Tibial nerve (tissue), 4 donors: ENCODE measurements around the gene LCE1A. TPM values are rescaled to one million over a fixed set of nuclear protein-coding genes. Genes with fewer than 3 reads are reported as not detected.

Experiments
- DNase-seq, 2 donors: peaks; one replicate each; pipeline ENCODE4 v3.0.0-alpha.2; 2019; ENCODE audit warnings: low spot score in 2 of 2
- H3K27ac ChIP-seq, 4 donors: fragments of 200-600 bp; sonication (generic) in 3 of 4; one replicate each; pipeline ENCODE4 v1.5.1; 2017 to 2019; ENCODE audit warnings: mild to moderate bottlenecking in 1 of 4
- H3K27me3 ChIP-seq, 2 donors: fragments of 200-600 bp; sonication (generic) in 1 of 2; one replicate each; pipeline versions ENCODE4 v1.5.1 to v1.6.0; 2017 to 2019
- H3K36me3 ChIP-seq, 3 donors: fragments of 200-600 bp; sonication (generic); one replicate each; pipeline ENCODE4 v1.5.1; 2018 to 2019
- H3K4me1 ChIP-seq, 4 donors: fragments of 200-600 bp; sonication (generic) in 3 of 4; one replicate each; pipeline ENCODE4 v1.5.1; 2017 to 2019
- H3K4me3 ChIP-seq, 4 donors: fragments of 200-600 bp; sonication (generic) in 3 of 4; one replicate each; pipeline ENCODE4 v1.5.1; 2017 to 2019; ENCODE audit warnings: mild to moderate bottlenecking in 1 of 4, moderate library complexity in 1 of 4
- H3K9me3 ChIP-seq, 4 donors: fragments of 200-600 bp; sonication (generic) in 3 of 4; one replicate each; pipeline ENCODE4 v1.5.1; 2017 to 2019
- EP300 ChIP-seq, 2 donors: sonication (generic); formaldehyde crosslinking; IDR thresholded peaks; one replicate each; pipeline ENCODE4 v1.6.1; 2017; ENCODE audit warnings: antibody characterized with exemption in 2 of 2, mild to moderate bottlenecking in 1 of 2
- POLR2A ChIP-seq, 2 donors: fragments of 450-650 bp; IDR thresholded peaks; one replicate each; pipeline ENCODE4 v1.6.1; 2017; ENCODE audit warnings: antibody characterized with exemption in 2 of 2, mild to moderate bottlenecking in 2 of 2, moderate library complexity in 2 of 2
- WGBS, 2 donors: methylation state at CpG; one replicate each; pipeline ENCODE4 v1.1.5; 2018; 5-methylcytosine and 5-hydroxymethylcytosine counted together
- total RNA-seq, 4 donors: library from RNA; depleted of rRNA; stranded (reverse); fragments of >200 nt; gene quantifications; one replicate each; pipeline ENCODE4 v1.1.0, GENCODE V29; 2016
- TF ChIP-seq, protein P1 (sequence below), 5 experiments: fragments of 200-600 bp in 3 of 5; fragments of 450-650 bp in 2 of 5; sonication (generic) in 3 of 5; IDR thresholded peaks; one replicate each; pipeline ENCODE4 v1.5.1; 2016 to 2019; ENCODE audit warnings: antibody characterized with exemption in 5 of 5, mild to moderate bottlenecking in 3 of 5, moderate library complexity in 2 of 5

Gene LCE1A
- total RNA-seq, 4 donors from 2014 or later: not detected

DNA sequence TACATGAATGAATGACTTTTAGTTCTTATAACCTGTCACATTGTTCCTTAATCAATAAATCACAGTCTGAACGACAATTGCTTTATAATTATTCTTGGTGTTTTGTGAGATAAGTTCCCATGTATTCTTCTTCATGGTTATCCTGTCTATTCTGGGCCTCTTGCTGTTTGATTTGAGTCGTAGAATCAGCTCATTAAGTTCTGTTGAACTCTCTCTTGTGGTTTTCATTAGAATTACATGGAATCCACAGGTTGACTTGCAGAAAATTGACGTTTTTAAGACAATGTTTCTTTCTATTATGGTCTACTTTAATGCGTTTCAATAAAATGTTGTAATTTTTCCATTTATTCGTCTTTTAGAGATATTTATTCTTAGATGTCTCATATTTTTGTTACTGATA lies 4.0 kb upstream of the LCE1A start:
- Histone ChIP-seq H3K4me1 (no peaks in the 10 kb centered on the region), H3K9me3 (no peaks in the 10 kb centered on the region), H3K27ac (no peak overlapping the region), H3K36me3 (no peaks in the 10 kb centered on the region), H3K27me3 (no peaks in the 10 kb centered on the region), H3K4me3 (no peak overlapping the region)
- no peak for DNase-seq
- WGBS, 2 donors: 38 to 48% methylated on average over 5 of the region's 5 CpGs
- no peak for TF ChIP-seq POLR2A (IDR thresholded peaks at IDR 0.05)
- no peak for TF ChIP-seq EP300 (IDR thresholded peaks at IDR 0.05)
- TF ChIP-seq, protein P1, sequence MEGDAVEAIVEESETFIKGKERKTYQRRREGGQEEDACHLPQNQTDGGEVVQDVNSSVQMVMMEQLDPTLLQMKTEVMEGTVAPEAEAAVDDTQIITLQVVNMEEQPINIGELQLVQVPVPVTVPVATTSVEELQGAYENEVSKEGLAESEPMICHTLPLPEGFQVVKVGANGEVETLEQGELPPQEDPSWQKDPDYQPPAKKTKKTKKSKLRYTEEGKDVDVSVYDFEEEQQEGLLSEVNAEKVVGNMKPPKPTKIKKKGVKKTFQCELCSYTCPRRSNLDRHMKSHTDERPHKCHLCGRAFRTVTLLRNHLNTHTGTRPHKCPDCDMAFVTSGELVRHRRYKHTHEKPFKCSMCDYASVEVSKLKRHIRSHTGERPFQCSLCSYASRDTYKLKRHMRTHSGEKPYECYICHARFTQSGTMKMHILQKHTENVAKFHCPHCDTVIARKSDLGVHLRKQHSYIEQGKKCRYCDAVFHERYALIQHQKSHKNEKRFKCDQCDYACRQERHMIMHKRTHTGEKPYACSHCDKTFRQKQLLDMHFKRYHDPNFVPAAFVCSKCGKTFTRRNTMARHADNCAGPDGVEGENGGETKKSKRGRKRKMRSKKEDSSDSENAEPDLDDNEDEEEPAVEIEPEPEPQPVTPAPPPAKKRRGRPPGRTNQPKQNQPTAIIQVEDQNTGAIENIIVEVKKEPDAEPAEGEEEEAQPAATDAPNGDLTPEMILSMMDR (IDR thresholded peaks at IDR 0.05): no peak

DNA sequence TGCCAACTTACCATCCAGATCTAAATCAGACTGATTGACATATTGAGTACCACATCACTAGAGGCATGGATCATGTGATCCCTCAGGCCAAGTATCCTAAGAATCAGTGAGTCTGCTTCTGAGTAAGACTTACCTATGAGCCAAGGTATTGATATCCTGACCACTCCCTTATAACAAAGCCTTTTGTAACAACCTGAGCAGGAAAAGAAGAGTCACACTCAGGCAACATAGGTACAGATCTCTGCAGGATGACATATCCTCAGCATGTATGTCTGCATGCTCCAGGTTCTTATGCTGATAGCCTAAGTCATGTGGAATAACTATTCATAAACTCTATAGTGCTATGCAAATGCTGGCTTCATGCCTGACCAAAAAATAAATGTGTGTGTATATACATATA lies 2.3 kb upstream of the LCE1A start:
- no peak for DNase-seq
- no peak overlapping the region for H3K4me3 ChIP-seq
- TF ChIP-seq, protein P1 (IDR thresholded peaks at IDR 0.05): no peak
- TF ChIP-seq EP300 (IDR thresholded peaks at IDR 0.05): no peak
- no peak for TF ChIP-seq POLR2A (IDR thresholded peaks at IDR 0.05)

DNA sequence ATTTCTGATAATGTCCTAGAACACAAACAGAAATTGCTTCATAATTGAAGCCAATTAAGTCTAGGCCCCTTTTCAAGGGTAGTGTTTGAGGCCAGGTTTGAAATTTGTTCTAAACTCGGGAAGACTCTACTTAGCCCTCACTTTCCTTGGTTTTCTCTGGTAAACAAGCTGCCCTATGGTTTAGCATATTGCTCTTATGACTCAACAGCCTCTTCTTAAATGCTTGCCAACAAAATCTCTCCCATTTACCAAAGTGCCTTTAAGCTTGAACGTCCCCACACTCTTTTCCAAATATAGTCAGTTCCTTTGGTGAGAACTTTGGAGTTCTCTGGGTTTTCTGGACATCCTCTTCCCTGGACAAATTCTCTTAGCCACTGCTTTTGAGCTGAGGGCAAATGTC lies 9.6 kb downstream of the LCE1A start:
- Histone ChIP-seq H3K27me3 (no peaks in the 10 kb centered on the region), H3K36me3 (no peaks in the 10 kb centered on the region), H3K4me3 (no peak overlapping the region), H3K4me1 (no peaks in the 10 kb centered on the region), H3K9me3 (no peaks in the 10 kb centered on the region), H3K27ac (no peak overlapping the region)
- TF ChIP-seq, protein P1 (IDR thresholded peaks at IDR 0.05): no peak
- no peak for TF ChIP-seq POLR2A (IDR thresholded peaks at IDR 0.05)
- TF ChIP-seq EP300 (IDR thresholded peaks at IDR 0.05): no peak
- no peak for DNase-seq
- WGBS, 2 donors: 41 to 65% methylated on average over 2 of the region's 2 CpGs

More for the DNA sequence above, 2.3 kb upstream of the LCE1A start:
- no peaks in the 10 kb centered on the region for H3K9me3 ChIP-seq
- no peak overlapping the region for H3K27ac ChIP-seq
- H3K36me3 ChIP-seq: no peaks in the 10 kb centered on the region
- no peaks in the 10 kb centered on the region for H3K4me1 ChIP-seq
- no peaks in the 10 kb centered on the region for H3K27me3 ChIP-seq

DNA sequence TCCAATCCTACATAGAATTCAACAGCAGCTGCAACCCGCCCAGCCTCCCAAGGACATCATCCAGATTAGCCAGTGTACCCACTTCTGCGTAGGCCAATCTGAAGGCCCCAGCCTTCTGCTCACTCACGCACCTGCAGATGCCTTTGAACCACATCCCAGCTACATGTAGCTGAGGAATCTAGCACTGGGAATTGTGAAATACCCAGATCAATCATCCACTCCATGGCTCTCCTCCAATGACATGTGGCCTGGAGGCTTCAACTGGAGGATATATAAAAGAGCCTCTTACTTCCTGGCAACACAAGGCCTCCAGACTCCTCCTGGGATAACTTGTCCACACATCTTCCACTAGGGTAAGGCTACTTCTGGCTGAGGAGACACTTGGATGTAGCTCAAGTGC lies 15.3 kb downstream of the LCE1A start, which contains the start of gene LCE6A:
Gene LCE6A, plus strand, starts transcription at position 301 of the 400 bp plus-strand sequence. CDS start 665 bp downstream, outside the sequence.
- no peak within 1 kb of the TSS for H3K4me3 ChIP-seq
- DNase-seq: no peak
- no peaks in the 10 kb centered on the region for H3K36me3 ChIP-seq
- WGBS, 2 donors: 95 to 97% methylated on average over 3 of the region's 3 CpGs
- H3K27me3 ChIP-seq: no peaks in the 10 kb centered on the region
- TF ChIP-seq, protein P1 (IDR thresholded peaks at IDR 0.05): no peak
- TF ChIP-seq EP300 (IDR thresholded peaks at IDR 0.05) (no peak), POLR2A (IDR thresholded peaks at IDR 0.05) (no peak)
- H3K9me3 ChIP-seq: no peaks in the 10 kb centered on the region
- H3K4me1 ChIP-seq: no peaks in the 10 kb centered on the region
- H3K27ac ChIP-seq: no peak within 1 kb of the TSS

DNA sequence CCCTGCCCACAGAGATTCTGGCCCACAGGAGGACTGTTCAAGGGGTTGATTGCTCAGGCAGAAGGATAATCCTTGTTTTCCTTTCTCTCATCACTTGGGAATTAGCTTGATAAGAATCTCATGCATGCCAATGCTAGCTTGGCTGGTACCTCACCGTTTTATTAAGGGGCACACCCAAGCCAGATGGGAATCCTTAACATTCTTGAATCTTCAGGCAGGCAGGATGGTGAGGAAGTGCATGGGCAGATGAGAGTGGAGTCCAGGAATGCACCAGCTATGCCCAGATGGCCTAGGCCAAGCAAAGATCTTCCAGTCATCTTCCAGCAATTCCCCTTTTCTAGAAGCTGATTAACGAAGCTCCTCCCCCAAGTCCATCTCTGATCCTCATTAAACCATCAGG lies 28.4 kb downstream of the LCE1A start:
- no peak for DNase-seq
- Histone ChIP-seq H3K4me3 (no peak overlapping the region), H3K27ac (no peak overlapping the region), H3K9me3 (no peaks in the 10 kb centered on the region), H3K27me3 (no peaks in the 10 kb centered on the region), H3K36me3 (no peaks in the 10 kb centered on the region), H3K4me1 (no peaks in the 10 kb centered on the region)
- TF ChIP-seq, protein P1 (IDR thresholded peaks at IDR 0.05): no peak
- TF ChIP-seq POLR2A (IDR thresholded peaks at IDR 0.05): no peak
- no peak for TF ChIP-seq EP300 (IDR thresholded peaks at IDR 0.05)
- 49% methylated on average over 2 of the region's 2 CpGs for WGBS, 2 donors
